ENCODE data around the gene FOXL1. TPM values are rescaled to one million over a fixed set of nuclear protein-coding genes. Genes with fewer than 3 reads are reported as not detected.
A peak's percentile ranks its signal among the peaks of the same experiment; 100 is the strongest.

The FOXL1 gene
- polyA plus RNA-seq, 1 donor (not counting 4 experiments of a cell fraction or from before 2014, with no cell fraction given) = 0.10 TPM

DNA sequence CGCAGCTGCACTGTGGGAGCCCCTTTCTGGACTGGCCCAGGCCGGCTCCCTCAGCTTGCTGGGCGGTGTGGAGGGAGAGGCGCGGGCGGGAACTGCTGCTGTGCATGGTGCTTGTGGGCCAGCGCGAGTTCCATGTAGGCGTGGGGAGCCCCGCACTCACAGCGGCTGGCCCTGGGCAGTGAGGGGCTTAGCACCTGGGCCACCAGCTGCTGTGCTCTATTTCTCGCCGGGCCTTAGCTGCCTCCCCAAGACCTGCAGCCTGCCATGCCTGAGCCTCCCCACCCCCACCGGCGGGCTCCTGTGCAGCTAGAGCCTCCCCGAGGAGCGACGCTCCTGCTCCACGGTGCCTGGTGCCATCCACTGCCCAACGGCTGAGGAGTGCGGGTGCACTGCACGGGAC, 25.0 kb upstream of the FOXL1 start:
- H3K4me2 ChIP-seq (ENCODE audit: control insufficient read depth, extremely low read depth, insufficient read depth, low read depth, low read length) = no peak overlapping the region
- no peak for TF ChIP-seq EZH2 (IDR thresholded peaks at IDR 0.05; ENCODE audit: low read length)
- TF ChIP-seq, protein P1, sequence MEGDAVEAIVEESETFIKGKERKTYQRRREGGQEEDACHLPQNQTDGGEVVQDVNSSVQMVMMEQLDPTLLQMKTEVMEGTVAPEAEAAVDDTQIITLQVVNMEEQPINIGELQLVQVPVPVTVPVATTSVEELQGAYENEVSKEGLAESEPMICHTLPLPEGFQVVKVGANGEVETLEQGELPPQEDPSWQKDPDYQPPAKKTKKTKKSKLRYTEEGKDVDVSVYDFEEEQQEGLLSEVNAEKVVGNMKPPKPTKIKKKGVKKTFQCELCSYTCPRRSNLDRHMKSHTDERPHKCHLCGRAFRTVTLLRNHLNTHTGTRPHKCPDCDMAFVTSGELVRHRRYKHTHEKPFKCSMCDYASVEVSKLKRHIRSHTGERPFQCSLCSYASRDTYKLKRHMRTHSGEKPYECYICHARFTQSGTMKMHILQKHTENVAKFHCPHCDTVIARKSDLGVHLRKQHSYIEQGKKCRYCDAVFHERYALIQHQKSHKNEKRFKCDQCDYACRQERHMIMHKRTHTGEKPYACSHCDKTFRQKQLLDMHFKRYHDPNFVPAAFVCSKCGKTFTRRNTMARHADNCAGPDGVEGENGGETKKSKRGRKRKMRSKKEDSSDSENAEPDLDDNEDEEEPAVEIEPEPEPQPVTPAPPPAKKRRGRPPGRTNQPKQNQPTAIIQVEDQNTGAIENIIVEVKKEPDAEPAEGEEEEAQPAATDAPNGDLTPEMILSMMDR (optimal IDR thresholded peaks at IDR 0.05 in 1 of 3, IDR thresholded peaks at IDR 0.05 in 1 of 3, conservative IDR thresholded peaks at IDR 0.05 in 1 of 3; ENCODE audit: extremely low read depth in 1 of 3, insufficient read depth in 2 of 3, low read length in 3 of 3) = no peak

DNA sequence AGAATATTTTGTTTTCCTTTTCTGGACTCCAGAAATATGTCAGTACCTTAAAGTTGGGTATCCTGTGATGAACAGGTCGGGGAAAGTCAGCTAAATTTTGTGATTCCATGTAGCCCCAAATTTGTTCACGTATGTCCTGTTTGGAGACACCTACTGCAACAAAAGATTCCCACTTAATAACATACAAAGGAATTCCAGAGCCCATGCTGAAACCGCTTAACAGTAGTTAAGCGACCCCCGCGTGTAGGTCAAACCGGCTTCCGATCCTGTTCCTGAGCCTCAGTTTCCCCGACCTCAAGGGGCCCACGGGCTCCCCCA, 23.8 kb upstream of the FOXL1 start:
- TF ChIP-seq EZH2 (IDR thresholded peaks at IDR 0.05; ENCODE audit: low read length) = no peak
- TF ChIP-seq, protein P1 (optimal IDR thresholded peaks at IDR 0.05 in 1 of 3, IDR thresholded peaks at IDR 0.05 in 1 of 3, conservative IDR thresholded peaks at IDR 0.05 in 1 of 3; ENCODE audit: extremely low read depth in 1 of 3, insufficient read depth in 2 of 3, low read length in 3 of 3) = no peak
- Histone ChIP-seq H3K4me2 (ENCODE audit: control insufficient read depth, extremely low read depth, insufficient read depth, low read depth, low read length) (peak overlapping the region; percentile 77), H3K9me3 (ENCODE audit: control insufficient read depth, low read depth, low read length) (no peaks in the 10 kb centered on the region), H3K36me3 (ENCODE audit: control insufficient read depth in 2 of 2, extremely low read depth in 1 of 2, insufficient read depth in 2 of 2, low read length in 2 of 2) (peaks cover 4 to 8% of the 10 kb centered on the region in 2 experiments), H3K9ac (ENCODE audit: control insufficient read depth, extremely low read depth, insufficient read depth, low read length) (peak overlapping the region; percentile 93), H3K9me1 (ENCODE audit: control insufficient read depth, extremely low read depth, insufficient read depth, low read length) (no peaks in the 10 kb centered on the region), H3K4me3 (ENCODE audit: control insufficient read depth in 2 of 3, extremely low read depth in 1 of 3, insufficient read depth in 2 of 3, low read depth in 1 of 3, low read length in 3 of 3) (peak overlapping the region; percentile 76 to 93 (median 93)), H3K27me3 (ENCODE audit: control insufficient read depth, extremely low read depth, insufficient read depth, low read length) (no peaks in the 10 kb centered on the region), H2AFZ (ENCODE audit: control insufficient read depth, low read length) (peak overlapping the region; percentile 92), H3K4me1 (ENCODE audit: control insufficient read depth, extremely low read depth, insufficient read depth, low read length) (peaks cover 11% of the 10 kb centered on the region), H4K20me1 (ENCODE audit: control insufficient read depth, extremely low read depth, insufficient read depth, low read length) (no peaks in the 10 kb centered on the region), H3K79me2 (ENCODE audit: control insufficient read depth, insufficient read depth, low read length) (peaks cover 13% of the 10 kb centered on the region), H3K27ac (ENCODE audit: control insufficient read depth, insufficient read depth, low read length) (peak overlapping the region; percentile 81)
- dilution Hi-C loops (cut with MboI; ENCODE audit: extremely low pct_ligation_motif_present, low sequenced_read_pairs) = loop anchor here (25.0 kb wide), 1 partner anchor 708 kb away; no protein-coding TSS in a partner anchor
- no peak for FAIRE-seq
- DNase-seq (ENCODE audit: low read depth, low spot score) = no peak

More for the DNA sequence above, 25.0 kb upstream of the FOXL1 start:
- H3K9ac ChIP-seq (ENCODE audit: control insufficient read depth, extremely low read depth, insufficient read depth, low read length) = no peak overlapping the region
- dilution Hi-C loops (cut with MboI; ENCODE audit: extremely low pct_ligation_motif_present, low sequenced_read_pairs) = loop anchor here (25.0 kb wide), 1 partner anchor 709 kb away; no protein-coding TSS in a partner anchor
- FAIRE-seq (no peak), DNase-seq (ENCODE audit: low read depth, low spot score) (no peak)
- no peaks in the 10 kb centered on the region for H3K9me3 ChIP-seq (ENCODE audit: control insufficient read depth, low read depth, low read length)
- H3K79me2 ChIP-seq (ENCODE audit: control insufficient read depth, insufficient read depth, low read length) = peaks cover 13% of the 10 kb centered on the region
- H2AFZ ChIP-seq (ENCODE audit: control insufficient read depth, low read length) = no peak overlapping the region
- H3K27ac ChIP-seq (ENCODE audit: control insufficient read depth, insufficient read depth, low read length) = no peak overlapping the region
- H3K4me3 ChIP-seq (ENCODE audit: control insufficient read depth in 2 of 3, extremely low read depth in 1 of 3, insufficient read depth in 2 of 3, low read depth in 1 of 3, low read length in 3 of 3) = no peak overlapping the region
- peaks cover 11% of the 10 kb centered on the region for H3K4me1 ChIP-seq (ENCODE audit: control insufficient read depth, extremely low read depth, insufficient read depth, low read length)
- no peaks in the 10 kb centered on the region for H4K20me1 ChIP-seq (ENCODE audit: control insufficient read depth, extremely low read depth, insufficient read depth, low read length)
- H3K9me1 ChIP-seq (ENCODE audit: control insufficient read depth, extremely low read depth, insufficient read depth, low read length) = no peaks in the 10 kb centered on the region
- no peaks in the 10 kb centered on the region for H3K27me3 ChIP-seq (ENCODE audit: control insufficient read depth, extremely low read depth, insufficient read depth, low read length)
- H3K36me3 ChIP-seq (ENCODE audit: control insufficient read depth in 2 of 2, extremely low read depth in 1 of 2, insufficient read depth in 2 of 2, low read length in 2 of 2) = peaks cover 4 to 8% of the 10 kb centered on the region in 2 experiments

All from keratinocyte (primary cell).